K562 (cell line): ENCODE measurements around the gene SULT6B1.
"Not testable (repeated sequence)": the region's sequence is repeated elsewhere in the genome, so short reads cannot be mapped to it uniquely, and the experiment has no call there.

ENCODE experiments used
- EZH2 ChIP-seq: IDR thresholded peaks from 2 replicates; pipeline ENCODE4 v1.6.1; 2012; ENCODE audit warnings: low read depth, mild to moderate bottlenecking, inconsistent platforms, low read length, borderline replicate concordance
- HDAC2 ChIP-seq: fragments of 450-650 bp; IDR thresholded peaks from 2 replicates; pipeline ENCODE4 v1.6.1; 2016; ENCODE audit warnings: mild to moderate bottlenecking
- HINFP ChIP-seq: fragments of 450-650 bp; conservative IDR thresholded peaks from 2 replicates; pipeline ENCODE4 v1.6.1; 2016; ENCODE audit warnings: missing genetic modification characterization, low read depth, mild to moderate bottlenecking, control low read depth, missing compliant biosample characterization
- HNRNPLL ChIP-seq: fragments of 200-400 bp; formaldehyde crosslinking; IDR thresholded peaks from 2 replicates; pipeline ENCODE4 v1.6.1; 2017; ENCODE audit warnings: low read length, low read depth, mild to moderate bottlenecking; ENCODE audit not compliant: poor library complexity, severe bottlenecking
- PHF20 ChIP-seq: fragments of 450-650 bp; IDR thresholded peaks from 2 replicates; pipeline ENCODE4 v1.6.1; 2018; ENCODE audit not compliant: partially characterized antibody
- SP1 ChIP-seq: sonication (generic); formaldehyde crosslinking; IDR thresholded peaks from 2 replicates; pipeline ENCODE4 v1.8.1; 2022; ENCODE audit warnings: mild to moderate bottlenecking, missing genetic modification reagents
- TGIF2 ChIP-seq: sonication (generic); formaldehyde crosslinking; IDR thresholded peaks from 2 replicates; pipeline ENCODE4 v1.8.1; 2022; ENCODE audit warnings: mild to moderate bottlenecking, missing genetic modification reagents, moderate library complexity
- USF2 ChIP-seq: sonication (generic); formaldehyde crosslinking; IDR thresholded peaks from 2 replicates; pipeline ENCODE4 v1.5.0; 2020; ENCODE audit warnings: missing genetic modification reagents
- XRCC5 ChIP-seq: fragments of 200-400 bp; formaldehyde crosslinking; IDR thresholded peaks from 2 replicates; pipeline ENCODE4 v1.6.1; 2017; ENCODE audit warnings: low read depth, mild to moderate bottlenecking, low read length
- ZNF24 ChIP-seq: fragments of 450-650 bp; IDR thresholded peaks from 2 replicates; pipeline ENCODE4 v1.6.1; 2016
- TF ChIP-seq, protein P1 (sequence below), 3 experiments: IDR thresholded peaks in 2 of 3; conservative IDR thresholded peaks in 1 of 3; 2 replicates each; pipeline ENCODE4 v1.5.1; 2011 to 2012; ENCODE audit warnings: low read length in 3 of 3, mild to moderate bottlenecking in 3 of 3, control low read depth in 2 of 3, improper control_type of control experiment in 1 of 3, inconsistent platforms in 1 of 3, low read depth in 1 of 3, mixed read lengths in 1 of 3, moderate library complexity in 1 of 3; ENCODE audit not compliant: insufficient read depth in 2 of 3
- TF ChIP-seq, protein P2 (sequence below), 2 experiments: fragments of 450-650 bp; formaldehyde crosslinking in 1 of 2; IDR thresholded peaks; 2 replicates each; pipeline versions ENCODE4 v1.4.0 to v1.6.1; 2014 to 2020; ENCODE audit warnings: mild to moderate bottlenecking in 2 of 2, borderline replicate concordance in 1 of 2, low read depth in 1 of 2

- not testable (repeated sequence) for TF ChIP-seq HDAC2; EZH2; ZNF24; PHF20; HINFP; USF2 (CRISPR knock-in tag); TGIF2 (CRISPR knock-in tag); SP1 (CRISPR knock-in tag); HNRNPLL
- TF ChIP-seq, protein P1, sequence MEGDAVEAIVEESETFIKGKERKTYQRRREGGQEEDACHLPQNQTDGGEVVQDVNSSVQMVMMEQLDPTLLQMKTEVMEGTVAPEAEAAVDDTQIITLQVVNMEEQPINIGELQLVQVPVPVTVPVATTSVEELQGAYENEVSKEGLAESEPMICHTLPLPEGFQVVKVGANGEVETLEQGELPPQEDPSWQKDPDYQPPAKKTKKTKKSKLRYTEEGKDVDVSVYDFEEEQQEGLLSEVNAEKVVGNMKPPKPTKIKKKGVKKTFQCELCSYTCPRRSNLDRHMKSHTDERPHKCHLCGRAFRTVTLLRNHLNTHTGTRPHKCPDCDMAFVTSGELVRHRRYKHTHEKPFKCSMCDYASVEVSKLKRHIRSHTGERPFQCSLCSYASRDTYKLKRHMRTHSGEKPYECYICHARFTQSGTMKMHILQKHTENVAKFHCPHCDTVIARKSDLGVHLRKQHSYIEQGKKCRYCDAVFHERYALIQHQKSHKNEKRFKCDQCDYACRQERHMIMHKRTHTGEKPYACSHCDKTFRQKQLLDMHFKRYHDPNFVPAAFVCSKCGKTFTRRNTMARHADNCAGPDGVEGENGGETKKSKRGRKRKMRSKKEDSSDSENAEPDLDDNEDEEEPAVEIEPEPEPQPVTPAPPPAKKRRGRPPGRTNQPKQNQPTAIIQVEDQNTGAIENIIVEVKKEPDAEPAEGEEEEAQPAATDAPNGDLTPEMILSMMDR (IDR thresholded peaks at IDR 0.05 in 2 of 3, conservative IDR thresholded peaks at IDR 0.05 in 1 of 3; ENCODE audit: insufficient read depth in 2 of 3, low read depth in 1 of 3, low read length in 3 of 3), result not testable (repeated sequence)
- TF ChIP-seq, protein P2, sequence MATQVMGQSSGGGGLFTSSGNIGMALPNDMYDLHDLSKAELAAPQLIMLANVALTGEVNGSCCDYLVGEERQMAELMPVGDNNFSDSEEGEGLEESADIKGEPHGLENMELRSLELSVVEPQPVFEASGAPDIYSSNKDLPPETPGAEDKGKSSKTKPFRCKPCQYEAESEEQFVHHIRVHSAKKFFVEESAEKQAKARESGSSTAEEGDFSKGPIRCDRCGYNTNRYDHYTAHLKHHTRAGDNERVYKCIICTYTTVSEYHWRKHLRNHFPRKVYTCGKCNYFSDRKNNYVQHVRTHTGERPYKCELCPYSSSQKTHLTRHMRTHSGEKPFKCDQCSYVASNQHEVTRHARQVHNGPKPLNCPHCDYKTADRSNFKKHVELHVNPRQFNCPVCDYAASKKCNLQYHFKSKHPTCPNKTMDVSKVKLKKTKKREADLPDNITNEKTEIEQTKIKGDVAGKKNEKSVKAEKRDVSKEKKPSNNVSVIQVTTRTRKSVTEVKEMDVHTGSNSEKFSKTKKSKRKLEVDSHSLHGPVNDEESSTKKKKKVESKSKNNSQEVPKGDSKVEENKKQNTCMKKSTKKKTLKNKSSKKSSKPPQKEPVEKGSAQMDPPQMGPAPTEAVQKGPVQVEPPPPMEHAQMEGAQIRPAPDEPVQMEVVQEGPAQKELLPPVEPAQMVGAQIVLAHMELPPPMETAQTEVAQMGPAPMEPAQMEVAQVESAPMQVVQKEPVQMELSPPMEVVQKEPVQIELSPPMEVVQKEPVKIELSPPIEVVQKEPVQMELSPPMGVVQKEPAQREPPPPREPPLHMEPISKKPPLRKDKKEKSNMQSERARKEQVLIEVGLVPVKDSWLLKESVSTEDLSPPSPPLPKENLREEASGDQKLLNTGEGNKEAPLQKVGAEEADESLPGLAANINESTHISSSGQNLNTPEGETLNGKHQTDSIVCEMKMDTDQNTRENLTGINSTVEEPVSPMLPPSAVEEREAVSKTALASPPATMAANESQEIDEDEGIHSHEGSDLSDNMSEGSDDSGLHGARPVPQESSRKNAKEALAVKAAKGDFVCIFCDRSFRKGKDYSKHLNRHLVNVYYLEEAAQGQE (IDR thresholded peaks at IDR 0.05; ENCODE audit: borderline replicate concordance), result not testable (repeated sequence)
- TF ChIP-seq, protein P2 (CRISPR knock-in tag; IDR thresholded peaks at IDR 0.05; ENCODE audit: low read depth), result not testable (repeated sequence)
- TF ChIP-seq XRCC5, result 0 out of 2 replicates have a peak, but pooled peaks have one; percentile 9
Measured at GRCh38 chr2:37195862-37196319, 7.4 kb upstream of the SULT6B1 start.
